HepG2 (cell line): ENCODE data around the gene USP5. TPM values are rescaled to one million over a fixed set of nuclear protein-coding genes. Genes with fewer than 3 reads are reported as not detected.
A peak's percentile ranks its signal among the peaks of the same experiment; 100 is the strongest.

Source experiments
- AGO2 ChIP-seq: fragments of 200-400 bp; formaldehyde crosslinking; optimal IDR thresholded peaks from 2 replicates; pipeline ENCODE3; 2017; ENCODE audit warnings: mild to moderate bottlenecking, low read depth, low read length, moderate library complexity
- ATRX ChIP-seq: sonication (generic); formaldehyde crosslinking; IDR thresholded peaks from 2 replicates; pipeline ENCODE4 v1.4.0; 2020; ENCODE audit warnings: missing genetic modification reagents, borderline replicate concordance
- FOXA3 ChIP-seq: IDR thresholded peaks from 2 replicates; pipeline ENCODE4 v1.6.1; 2016; ENCODE audit warnings: missing genetic modification reagents, missing compliant biosample characterization
- FOXK2 ChIP-seq: fragments of 450-650 bp; IDR thresholded peaks from 2 replicates; pipeline ENCODE4 v1.6.1; 2016
- JUNB ChIP-seq: sonication (generic); formaldehyde crosslinking; IDR thresholded peaks from 2 replicates; pipeline ENCODE4 v1.8.0; 2022; ENCODE audit warnings: missing genetic modification reagents, mild to moderate bottlenecking, borderline replicate concordance
- MAFF ChIP-seq: IDR thresholded peaks from 2 replicates; pipeline ENCODE4 v1.6.1; 2011; ENCODE audit warnings: low read depth, low read length, improper control_type of control experiment
- PAWR ChIP-seq: sonication (generic); formaldehyde crosslinking; IDR thresholded peaks from 2 replicates; pipeline ENCODE4 v1.4.0; 2020; ENCODE audit warnings: missing genetic modification reagents, mild to moderate bottlenecking, borderline replicate concordance
- PRPF4 ChIP-seq: fragments of 200-400 bp; formaldehyde crosslinking; IDR thresholded peaks from 2 replicates; pipeline ENCODE4 v1.6.1; 2016; ENCODE audit warnings: low read length, low read depth; ENCODE audit not compliant: poor library complexity, severe bottlenecking
- SAP130 ChIP-seq: IDR thresholded peaks from 2 replicates; pipeline ENCODE4 v1.6.1; 2016; ENCODE audit warnings: low read depth
- SCMH1 ChIP-seq: sonication (generic); formaldehyde crosslinking; IDR thresholded peaks from 2 replicates; pipeline ENCODE4 v1.9.0; 2021; ENCODE audit warnings: missing genetic modification reagents, mild to moderate bottlenecking, borderline replicate concordance
- SMAD3 ChIP-seq: sonication (generic); formaldehyde crosslinking; IDR thresholded peaks from 2 replicates; pipeline ENCODE4 v1.4.0; 2020; ENCODE audit warnings: missing genetic modification reagents
- SMC3 ChIP-seq: IDR thresholded peaks from 2 replicates; pipeline ENCODE4 v1.6.1; 2011; ENCODE audit warnings: low read length, improper control_type of control experiment
- SOX13 ChIP-seq, 3 experiments: fragments of 450-650 bp in 1 of 3; sonication (generic) in 1 of 3; formaldehyde crosslinking in 1 of 3; IDR thresholded peaks in 2 of 3; conservative IDR thresholded peaks in 1 of 3; 2 replicates each; pipeline versions ENCODE4 v1.5.0 to v1.6.1; 2016 to 2020; ENCODE audit warnings: antibody characterized with exemption in 1 of 3, mild to moderate bottlenecking in 1 of 3, missing compliant biosample characterization in 1 of 3, missing genetic modification reagents in 1 of 3, moderate library complexity in 1 of 3
- SP140L ChIP-seq: sonication (generic); formaldehyde crosslinking; IDR thresholded peaks from 2 replicates; pipeline ENCODE4 v1.4.0; 2020; ENCODE audit warnings: missing genetic modification reagents, borderline replicate concordance
- ZFP41 ChIP-seq: sonication (generic); formaldehyde crosslinking; IDR thresholded peaks from 2 replicates; pipeline ENCODE4 v1.4.0; 2020; ENCODE audit warnings: mild to moderate bottlenecking, missing genetic modification reagents, borderline replicate concordance
- ZNF10 ChIP-seq: sonication (generic); formaldehyde crosslinking; IDR thresholded peaks from 2 replicates; pipeline ENCODE4 v1.4.0; 2020; ENCODE audit warnings: mild to moderate bottlenecking, low read depth, missing genetic modification reagents, borderline replicate concordance
- ZNF12 ChIP-seq: sonication (generic); formaldehyde crosslinking; IDR thresholded peaks from 2 replicates; pipeline ENCODE4 v1.5.0; 2020; ENCODE audit warnings: missing genetic modification reagents
- ZNF232 ChIP-seq: sonication (generic); formaldehyde crosslinking; IDR thresholded peaks from 2 replicates; pipeline ENCODE4 v1.4.0; 2020; ENCODE audit warnings: missing genetic modification reagents, borderline replicate concordance
- ZNF337 ChIP-seq: sonication (generic); formaldehyde crosslinking; IDR thresholded peaks from 2 replicates; pipeline ENCODE4 v1.5.1; 2020; ENCODE audit warnings: missing genetic modification reagents, low read depth, mild to moderate bottlenecking, borderline replicate concordance
- ZNF737 ChIP-seq: sonication (generic); formaldehyde crosslinking; IDR thresholded peaks from 2 replicates; pipeline ENCODE4 v1.5.0; 2020; ENCODE audit warnings: missing genetic modification reagents, mild to moderate bottlenecking, borderline replicate concordance
- ZNF768 ChIP-seq: sonication (generic); formaldehyde crosslinking; IDR thresholded peaks from 2 replicates; pipeline ENCODE4 v1.4.0; 2020; ENCODE audit warnings: missing genetic modification reagents
- ZNF777 ChIP-seq: sonication (generic); formaldehyde crosslinking; IDR thresholded peaks from 2 replicates; pipeline ENCODE4 v1.4.0; 2020; ENCODE audit warnings: missing genetic modification reagents
- ZNF780A ChIP-seq: sonication (generic); formaldehyde crosslinking; IDR thresholded peaks from 2 replicates; pipeline ENCODE4 v1.8.0; 2022; ENCODE audit warnings: mild to moderate bottlenecking, missing genetic modification reagents, moderate library complexity
- ZNF782 ChIP-seq: sonication (generic); formaldehyde crosslinking; IDR thresholded peaks from 2 replicates; pipeline ENCODE4 v1.4.0; 2020; ENCODE audit warnings: missing genetic modification reagents, mild to moderate bottlenecking, borderline replicate concordance
- polyA plus RNA-seq, 8 experiments: library from polyadenylated mRNA; depleted of rRNA in 3 of 8; stranded (reverse) in 7 of 8; unstranded in 1 of 8; fragments of >200 nt; fragmentation: Illumina TruSeq in 4 of 8; extraction: Trizol in 4 of 8; gene quantifications; 2 replicates each; pipeline versions ENCODE4 v1.2.1 to v1.2.3, GENCODE V29; 2011 to 2016; ENCODE audit warnings: low read depth in 4 of 8, missing spikeins in 1 of 8, mixed read lengths in 1 of 8; ENCODE audit not compliant: insufficient read depth in 1 of 8
- total RNA-seq, 5 experiments: library from RNA; depleted of rRNA; stranded (reverse); fragments of >200 nt; fragmentation: Illumina TruSeq; extraction: Trizol; gene quantifications; 2 replicates each; pipeline ENCODE4 v1.2.3, GENCODE V29; 2016; ENCODE audit warnings: low read depth in 1 of 5
- TF ChIP-seq, protein P1 (sequence below): sonication (generic); formaldehyde crosslinking; IDR thresholded peaks from 2 replicates; pipeline ENCODE4 v1.8.0; 2022; ENCODE audit warnings: mild to moderate bottlenecking, missing genetic modification reagents, borderline replicate concordance
- TF ChIP-seq, protein P2 (sequence below): IDR thresholded peaks from 2 replicates; pipeline ENCODE4 v1.6.1; 2016
- TF ChIP-seq, protein P3 (sequence below): sonication (generic); formaldehyde crosslinking; IDR thresholded peaks from 2 replicates; pipeline ENCODE4 v1.5.0; 2020; ENCODE audit warnings: missing genetic modification reagents

Gene USP5
- total and polyA plus RNA-seq, 2 of the 13 experiments (the other 11 are each of a cell fraction or from before 2014, with no cell fraction given): 39.6 to 56.0 TPM

DNA sequence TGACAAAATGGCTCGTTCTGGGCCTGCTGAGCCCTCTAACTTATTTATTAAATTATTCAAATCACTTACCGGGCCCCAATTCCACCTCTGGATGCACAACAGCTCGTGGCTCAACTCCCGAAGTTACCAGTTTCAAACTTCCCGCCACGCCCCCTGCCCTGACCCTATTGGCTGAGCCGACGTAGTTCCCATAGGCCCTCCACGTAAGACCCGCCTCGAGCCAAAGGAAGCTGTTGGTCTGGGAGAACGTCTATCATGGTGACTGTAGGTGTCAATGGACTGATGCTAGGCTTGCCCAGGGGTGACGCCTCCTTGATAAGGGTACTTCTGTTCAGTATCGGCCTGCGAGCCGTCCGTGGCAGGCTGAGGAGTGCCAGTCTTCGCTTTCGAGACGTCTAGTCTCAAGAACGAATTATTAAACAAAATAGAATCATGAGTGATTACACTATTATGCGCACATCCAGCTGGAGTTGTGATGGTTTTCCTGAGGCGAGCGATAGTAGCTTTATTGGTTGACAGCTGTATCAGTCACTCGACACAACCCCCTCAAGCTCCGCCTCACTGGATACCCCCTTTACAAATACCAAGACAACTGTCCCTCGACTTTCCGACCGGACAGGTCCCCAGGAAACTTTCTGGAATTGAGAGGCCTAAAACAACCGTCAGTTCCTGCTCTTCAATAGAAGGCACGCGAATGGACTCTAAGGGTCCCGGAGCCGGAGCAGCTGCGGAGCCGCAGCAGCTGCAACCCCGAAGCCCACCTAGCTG is 613 bp upstream of the USP5 start, which contains the start of gene CDCA3 (continued):
- TF ChIP-seq, protein P1, sequence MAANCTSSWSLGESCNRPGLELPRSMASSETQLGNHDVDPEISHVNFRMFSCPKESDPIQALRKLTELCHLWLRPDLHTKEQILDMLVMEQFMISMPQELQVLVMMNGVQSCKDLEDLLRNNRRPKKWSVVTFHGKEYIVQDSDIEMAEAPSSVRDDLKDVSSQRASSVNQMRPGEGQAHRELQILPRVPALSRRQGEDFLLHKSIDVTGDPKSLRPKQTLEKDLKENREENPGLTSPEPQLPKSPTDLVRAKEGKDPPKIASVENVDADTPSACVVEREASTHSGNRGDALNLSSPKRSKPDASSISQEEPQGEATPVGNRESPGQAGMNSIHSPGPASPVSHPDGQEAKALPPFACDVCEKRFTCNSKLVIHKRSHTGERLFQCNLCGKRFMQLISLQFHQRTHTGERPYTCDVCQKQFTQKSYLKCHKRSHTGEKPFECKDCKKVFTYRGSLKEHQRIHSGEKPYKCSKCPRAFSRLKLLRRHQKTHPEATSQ (CRISPR knock-in tag): no peak
- TF ChIP-seq SOX13 (IDR thresholded peaks at IDR 0.05) (no peak), SOX13 (CRISPR knock-in tag; conservative IDR thresholded peaks at IDR 0.05 in 1 of 2, IDR thresholded peaks at IDR 0.05 in 1 of 2) (no peak), PRPF4 (no peak), FOXK2 (no peak), ZNF768 (CRISPR knock-in tag) (no peak), SP140L (no peak), SMC3 (no peak), ZNF232 (CRISPR knock-in tag) (peak; percentile 29; the same call in 1 of the 2 replicates), ZNF12 (CRISPR knock-in tag) (no peak), PAWR (CRISPR knock-in tag) (no peak), ZNF777 (CRISPR knock-in tag) (no peak), SCMH1 (CRISPR knock-in tag) (no peak), MAFF (no peak), ZNF780A (CRISPR knock-in tag) (no peak), ZNF737 (CRISPR knock-in tag) (no peak), SAP130 (CRISPR knock-in tag) (peak; percentile 96), ZNF10 (CRISPR knock-in tag) (no peak), ZNF337 (CRISPR knock-in tag) (no peak), ATRX (CRISPR knock-in tag) (no peak), ZFP41 (no peak), SMAD3 (no peak), FOXA3 (CRISPR knock-in tag) (no peak), AGO2 (no peak), JUNB (CRISPR knock-in tag) (no peak), ZNF782 (CRISPR knock-in tag) (no peak; the same call in 1 of the 2 replicates)
- TF ChIP-seq, protein P2, sequence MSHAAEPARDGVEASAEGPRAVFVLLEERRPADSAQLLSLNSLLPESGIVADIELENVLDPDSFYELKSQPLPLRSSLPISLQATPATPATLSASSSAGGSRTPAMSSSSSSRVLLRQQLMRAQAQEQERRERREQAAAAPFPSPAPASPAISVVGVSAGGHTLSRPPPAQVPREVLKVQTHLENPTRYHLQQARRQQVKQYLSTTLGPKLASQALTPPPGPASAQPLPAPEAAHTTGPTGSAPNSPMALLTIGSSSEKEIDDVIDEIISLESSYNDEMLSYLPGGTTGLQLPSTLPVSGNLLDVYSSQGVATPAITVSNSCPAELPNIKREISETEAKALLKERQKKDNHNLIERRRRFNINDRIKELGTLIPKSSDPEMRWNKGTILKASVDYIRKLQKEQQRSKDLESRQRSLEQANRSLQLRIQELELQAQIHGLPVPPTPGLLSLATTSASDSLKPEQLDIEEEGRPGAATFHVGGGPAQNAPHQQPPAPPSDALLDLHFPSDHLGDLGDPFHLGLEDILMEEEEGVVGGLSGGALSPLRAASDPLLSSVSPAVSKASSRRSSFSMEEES (CRISPR knock-in tag): no peak
- TF ChIP-seq, protein P3, sequence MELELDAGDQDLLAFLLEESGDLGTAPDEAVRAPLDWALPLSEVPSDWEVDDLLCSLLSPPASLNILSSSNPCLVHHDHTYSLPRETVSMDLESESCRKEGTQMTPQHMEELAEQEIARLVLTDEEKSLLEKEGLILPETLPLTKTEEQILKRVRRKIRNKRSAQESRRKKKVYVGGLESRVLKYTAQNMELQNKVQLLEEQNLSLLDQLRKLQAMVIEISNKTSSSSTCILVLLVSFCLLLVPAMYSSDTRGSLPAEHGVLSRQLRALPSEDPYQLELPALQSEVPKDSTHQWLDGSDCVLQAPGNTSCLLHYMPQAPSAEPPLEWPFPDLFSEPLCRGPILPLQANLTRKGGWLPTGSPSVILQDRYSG: no peak
